GM12874 (cell line): ENCODE data around the gene MDH1.

Experiments used
- CTCF ChIP-seq: IDR thresholded peaks from 2 replicates; pipeline ENCODE4 v1.5.1; 2011; ENCODE audit warnings: low read depth, mild to moderate bottlenecking, control low read depth, low read length, moderate library complexity; ENCODE audit not compliant: insufficient read depth

The MDH1 gene

DNA sequence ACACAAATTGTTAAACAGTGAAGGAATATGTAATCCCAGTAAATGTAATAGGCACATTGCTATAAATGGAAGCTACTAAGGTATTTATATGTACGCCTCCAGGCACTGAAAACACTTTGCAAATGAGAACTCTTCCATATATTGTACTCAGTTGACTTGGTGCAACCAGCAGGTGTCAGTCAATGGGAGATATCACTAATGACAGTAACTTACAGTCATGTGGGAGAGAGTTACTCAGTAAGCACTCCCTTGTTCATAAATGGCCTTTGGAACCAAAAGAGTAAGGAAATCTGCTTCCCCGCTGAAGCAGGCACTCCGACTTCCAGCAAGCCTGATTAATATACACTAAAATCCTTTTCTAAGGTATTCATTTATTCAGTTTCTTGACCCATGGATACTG, 5.9 kb downstream of the MDH1 start:
- TF ChIP-seq CTCF = no peak

DNA sequence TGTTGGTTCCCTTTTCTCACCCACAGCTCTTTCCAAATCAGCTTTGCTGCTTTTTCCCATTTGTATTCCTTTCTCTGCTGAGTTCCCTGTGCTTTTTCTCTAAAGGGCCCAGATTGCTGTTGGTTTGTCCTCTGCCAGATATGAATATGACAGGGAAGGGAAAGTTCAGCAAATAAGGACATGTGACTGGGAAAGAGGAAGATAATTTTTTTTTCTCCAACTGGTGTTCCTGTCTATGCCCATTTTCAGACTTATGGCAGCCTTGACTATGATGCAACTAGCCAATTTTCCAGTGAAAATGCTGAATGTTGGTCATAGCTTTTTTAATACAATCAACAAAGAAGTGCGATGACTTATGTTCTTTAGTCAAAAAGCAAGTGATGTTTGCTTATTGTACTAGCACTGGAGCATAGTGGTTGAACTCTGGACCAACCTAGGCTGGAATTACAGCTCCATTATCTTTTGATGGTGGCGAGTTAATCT, 7.7 kb downstream of the MDH1 start:
- TF ChIP-seq CTCF = no peak

- TF ChIP-seq CTCF = no peak
Measured at GRCh38 chr2:63598981-63599380, 10.2 kb downstream of the MDH1 start.

DNA sequence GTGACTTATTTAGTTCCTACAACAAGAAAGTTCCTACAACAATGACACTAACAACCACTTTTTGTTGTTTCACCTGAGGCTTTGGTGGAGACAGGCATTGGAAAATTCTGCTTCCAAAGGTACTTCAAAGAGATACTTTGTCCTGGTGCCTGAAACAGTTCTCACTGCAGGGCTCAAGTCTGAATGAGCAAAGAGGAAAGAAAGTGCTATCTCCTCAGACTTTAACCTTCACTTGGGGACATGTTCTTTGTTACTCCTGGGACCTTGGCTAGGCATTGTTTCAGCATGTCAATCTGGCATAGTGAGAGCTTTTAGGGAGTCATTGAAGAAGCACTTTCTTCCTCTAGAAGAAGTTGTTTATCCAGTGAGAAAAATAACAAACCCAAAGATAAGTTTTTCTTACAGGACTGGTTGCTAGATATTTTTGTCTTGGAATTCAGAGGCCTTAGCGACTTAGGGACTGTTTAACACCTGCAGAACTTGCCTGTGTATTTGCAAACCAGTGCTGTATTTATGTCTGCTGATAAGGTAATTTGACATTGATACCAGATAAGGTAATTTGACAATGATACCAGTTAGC, 12.2 kb downstream of the MDH1 start:
- TF ChIP-seq CTCF = no peak

DNA sequence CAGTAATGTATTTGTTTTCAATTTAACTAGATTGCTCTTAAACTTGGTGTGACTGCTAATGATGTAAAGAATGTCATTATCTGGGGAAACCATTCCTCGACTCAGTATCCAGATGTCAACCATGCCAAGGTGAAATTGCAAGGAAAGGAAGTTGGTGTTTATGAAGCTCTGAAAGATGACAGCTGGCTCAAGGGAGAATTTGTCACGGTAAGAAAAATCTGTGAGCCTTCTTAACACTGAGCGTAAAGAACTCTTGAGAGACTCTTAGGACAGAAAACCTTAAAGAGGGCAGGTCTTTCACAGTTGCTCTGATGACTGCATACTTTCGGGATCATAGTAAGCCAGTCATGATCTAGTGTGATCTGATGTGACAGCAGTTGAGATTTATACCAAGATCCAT, 15.9 kb downstream of the MDH1 start:
- TF ChIP-seq CTCF = no peak

- no peak for TF ChIP-seq CTCF
Measured at GRCh38 chr2:63610525-63610924, 21.8 kb downstream of the MDH1 start.

- TF ChIP-seq CTCF = no peak
Measured at GRCh38 chr2:63613391-63613901, 24.7 kb downstream of the MDH1 start.
